DND-41 (cell line): ENCODE data around the gene TSHZ2.

ENCODE experiments used
- EZH2 ChIP-seq: IDR thresholded peaks from 3 replicates; pipeline ENCODE4 v1.6.1; 2012; ENCODE audit warnings: borderline replicate concordance, low read depth, mild to moderate bottlenecking, moderate library complexity, low read length, inconsistent platforms; ENCODE audit not compliant: severe bottlenecking
- TF ChIP-seq, protein P1 (sequence below): IDR thresholded peaks from 2 replicates; pipeline ENCODE4 v1.5.1; 2012; ENCODE audit warnings: borderline replicate concordance, low read length, moderate library complexity, mild to moderate bottlenecking; ENCODE audit not compliant: poor library complexity, severe bottlenecking; ENCODE audit errors: extremely low read depth

DNA sequence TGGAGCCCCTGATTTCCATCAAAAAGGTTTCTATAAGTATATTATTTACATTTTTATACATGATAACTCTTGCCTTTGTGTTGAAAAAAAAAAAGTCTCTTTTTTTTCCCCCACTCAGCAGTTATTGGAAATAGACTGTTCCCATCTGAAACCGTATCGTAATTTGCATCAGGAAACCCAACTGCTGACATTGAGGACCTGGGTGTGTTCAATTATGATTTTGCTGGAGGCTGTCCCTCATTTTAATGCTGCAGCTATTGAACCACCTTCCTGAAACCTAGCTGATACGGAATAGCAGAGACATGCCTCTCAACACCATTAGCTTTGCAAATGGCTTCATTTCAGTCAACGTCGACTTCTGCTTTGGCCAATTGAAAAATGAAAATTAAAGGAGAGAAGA, 522.6 kb downstream of the TSHZ2 start:
- TF ChIP-seq, protein P1, sequence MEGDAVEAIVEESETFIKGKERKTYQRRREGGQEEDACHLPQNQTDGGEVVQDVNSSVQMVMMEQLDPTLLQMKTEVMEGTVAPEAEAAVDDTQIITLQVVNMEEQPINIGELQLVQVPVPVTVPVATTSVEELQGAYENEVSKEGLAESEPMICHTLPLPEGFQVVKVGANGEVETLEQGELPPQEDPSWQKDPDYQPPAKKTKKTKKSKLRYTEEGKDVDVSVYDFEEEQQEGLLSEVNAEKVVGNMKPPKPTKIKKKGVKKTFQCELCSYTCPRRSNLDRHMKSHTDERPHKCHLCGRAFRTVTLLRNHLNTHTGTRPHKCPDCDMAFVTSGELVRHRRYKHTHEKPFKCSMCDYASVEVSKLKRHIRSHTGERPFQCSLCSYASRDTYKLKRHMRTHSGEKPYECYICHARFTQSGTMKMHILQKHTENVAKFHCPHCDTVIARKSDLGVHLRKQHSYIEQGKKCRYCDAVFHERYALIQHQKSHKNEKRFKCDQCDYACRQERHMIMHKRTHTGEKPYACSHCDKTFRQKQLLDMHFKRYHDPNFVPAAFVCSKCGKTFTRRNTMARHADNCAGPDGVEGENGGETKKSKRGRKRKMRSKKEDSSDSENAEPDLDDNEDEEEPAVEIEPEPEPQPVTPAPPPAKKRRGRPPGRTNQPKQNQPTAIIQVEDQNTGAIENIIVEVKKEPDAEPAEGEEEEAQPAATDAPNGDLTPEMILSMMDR = no peak
- TF ChIP-seq EZH2 = no peak
